Progenitor cell of endocrine pancreas (in vitro differentiated cells): ENCODE data around the gene SOX9. TPM values are rescaled to one million over a fixed set of nuclear protein-coding genes. Genes with fewer than 3 reads are reported as not detected.
A peak's percentile ranks its signal among the peaks of the same experiment; 100 is the strongest.

ENCODE experiments used
- DNase-seq: peaks from one replicate; pipeline ENCODE4 v3.0.0; 2021; ENCODE audit warnings: low spot score; ENCODE audit not compliant: unreplicated experiment
- H3K27ac Mint-ChIP-seq: 2 replicates; pipeline ENCODE4 v1.8.0; 2021; ENCODE audit warnings: mild to moderate bottlenecking, moderate library complexity, mixed read lengths
- H3K27me3 Mint-ChIP-seq: 2 replicates; pipeline ENCODE4 v1.8.0; 2021; ENCODE audit warnings: mixed read lengths
- H3K36me3 Mint-ChIP-seq: 2 replicates; pipeline ENCODE4 v1.8.0; 2022; ENCODE audit warnings: mixed read lengths; ENCODE audit not compliant: insufficient read depth
- H3K4me1 Mint-ChIP-seq: 2 replicates; pipeline ENCODE4 v1.8.0; 2021; ENCODE audit warnings: low read depth, mixed read lengths
- H3K4me3 Mint-ChIP-seq: 2 replicates; pipeline ENCODE4 v1.8.0; 2021; ENCODE audit warnings: low read depth, mild to moderate bottlenecking, moderate library complexity, mixed read lengths
- H3K9me3 Mint-ChIP-seq: 2 replicates; pipeline ENCODE4 v1.8.0; 2021; ENCODE audit warnings: low read depth, mixed read lengths
- CTCF ChIP-seq: fragments of 200-600 bp; sonication (generic); IDR thresholded peaks from one replicate; pipeline ENCODE4 v1.5.0; 2021; ENCODE audit warnings: antibody characterized with exemption, mild to moderate bottlenecking; ENCODE audit not compliant: unreplicated experiment
- total RNA-seq: library from RNA; stranded (reverse); gene quantifications from 2 replicates; pipeline ENCODE4 v1.2.1, GENCODE V29; 2021

Gene SOX9
- total RNA-seq, 1 donor from 2014 or later = 219 TPM

DNA sequence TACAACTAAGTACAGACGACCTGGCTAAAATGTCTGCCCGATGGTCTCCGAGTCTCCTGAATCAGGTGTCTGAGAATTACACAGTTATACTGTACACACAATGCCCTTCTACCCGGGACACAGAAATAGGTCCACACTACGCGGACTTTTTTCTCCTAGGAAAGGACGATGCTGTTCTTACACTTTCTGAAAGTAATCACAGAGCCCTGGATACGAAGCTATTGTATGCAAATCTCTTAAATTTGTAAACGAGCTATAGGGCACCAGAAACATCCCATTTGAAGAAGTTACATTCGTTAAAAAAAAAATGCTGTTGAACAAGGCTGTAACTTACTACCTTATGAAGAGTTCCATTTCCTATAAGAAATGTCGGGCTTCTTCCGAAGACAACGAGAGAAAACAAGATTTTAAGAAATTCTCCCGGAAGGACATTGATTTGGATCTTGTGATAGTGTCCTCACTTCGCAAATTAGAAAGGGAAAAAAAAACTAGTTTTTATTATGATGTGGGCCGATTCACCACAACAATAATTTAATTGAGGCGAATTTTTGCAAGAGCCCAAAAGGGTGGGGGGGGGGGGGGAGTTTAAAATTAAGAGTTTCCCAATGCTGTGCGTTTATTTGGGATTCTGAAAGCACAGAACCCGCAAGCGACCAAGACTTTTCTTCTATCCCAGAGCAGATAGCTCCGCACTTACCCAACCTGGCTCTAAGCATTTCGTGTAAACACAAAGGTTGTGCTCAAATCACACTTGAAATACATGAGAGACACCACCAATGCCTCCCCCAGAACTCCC is 1.5 kb upstream of the SOX9 start:
- Mint-ChIP-seq H3K27me3 (peaks cover 20% of the 10 kb centered on the region), H3K4me1 (peaks cover 43% of the 10 kb centered on the region), H3K36me3 (peaks cover 14% of the 10 kb centered on the region), H3K4me3 (peak overlapping the region; percentile 89), H3K9me3 (no peaks in the 10 kb centered on the region), H3K27ac (peak overlapping the region; percentile 95)
- DNase-seq = no peak
- TF ChIP-seq CTCF = no peak

GRCh38 chr17:72119873-72120641 is 763 bp upstream of the SOX9 start:
- Mint-ChIP-seq H3K27me3 (peaks cover 18% of the 10 kb centered on the region), H3K4me3 (peak overlapping the region; percentile 89), H3K27ac (peak overlapping the region; percentile 95), H3K9me3 (no peaks in the 10 kb centered on the region), H3K36me3 (peaks cover 17% of the 10 kb centered on the region), H3K4me1 (peaks cover 43% of the 10 kb centered on the region)
- no peak for TF ChIP-seq CTCF
- peak; percentile 46 for DNase-seq

- H3K4me1 Mint-ChIP-seq = peaks cover 40% of the 10 kb centered on the region
- peak overlapping the region; percentile 98 for H3K27ac Mint-ChIP-seq
- peak; percentile 38 for DNase-seq
- peak overlapping the region; percentile 89 for H3K4me3 Mint-ChIP-seq
- H3K9me3 Mint-ChIP-seq = no peaks in the 10 kb centered on the region
- TF ChIP-seq CTCF = peak; percentile 16
- peaks cover 8% of the 10 kb centered on the region for H3K27me3 Mint-ChIP-seq
- peaks cover 20% of the 10 kb centered on the region for H3K36me3 Mint-ChIP-seq
Measured at GRCh38 chr17:72121164-72122009, 567 bp downstream of the SOX9 start.

DNA sequence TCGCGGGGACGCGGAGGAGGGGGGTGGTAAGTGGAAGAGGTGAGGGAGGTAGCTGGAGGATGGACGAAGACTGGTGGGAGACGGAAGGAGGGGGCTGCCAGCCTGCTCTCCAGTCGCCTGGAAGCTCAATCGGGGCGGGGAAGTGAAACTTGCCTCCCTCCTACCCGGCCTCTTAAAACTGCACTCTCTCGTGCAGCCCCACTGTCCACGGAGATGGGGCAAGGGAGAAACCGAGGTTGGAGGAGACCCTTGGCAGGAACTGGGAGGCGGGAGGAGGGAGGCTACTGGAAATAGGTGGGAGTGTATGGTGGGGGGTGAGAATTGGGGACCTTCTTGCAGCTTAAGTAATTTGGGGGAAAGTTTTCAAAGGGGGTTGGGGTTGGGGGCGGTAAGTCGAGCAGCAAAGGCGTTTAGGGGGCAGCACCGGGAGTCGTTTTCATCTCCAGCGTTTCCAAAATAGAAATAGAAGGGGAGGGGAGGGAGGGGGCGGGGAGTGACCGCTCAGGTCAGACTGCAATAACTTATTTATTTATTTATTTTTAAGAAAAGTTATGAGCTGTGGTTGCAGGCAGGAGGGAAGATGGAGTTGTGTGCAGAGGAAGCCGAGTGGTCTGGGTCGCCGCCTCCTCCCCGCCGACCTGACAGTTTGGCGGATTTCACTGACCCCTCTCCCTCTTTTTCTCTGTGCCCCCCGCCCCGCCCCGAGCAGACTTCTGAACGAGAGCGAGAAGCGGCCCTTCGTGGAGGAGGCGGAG is 1.4 kb downstream of the SOX9 start:
- peaks cover 2% of the 10 kb centered on the region for H3K27me3 Mint-ChIP-seq
- no peaks in the 10 kb centered on the region for H3K9me3 Mint-ChIP-seq
- peaks cover 40% of the 10 kb centered on the region for H3K4me1 Mint-ChIP-seq
- no peak for TF ChIP-seq CTCF
- H3K27ac Mint-ChIP-seq = peak overlapping the region; percentile 82
- no peak for DNase-seq
- H3K36me3 Mint-ChIP-seq = peaks cover 20% of the 10 kb centered on the region
- peak overlapping the region; percentile 89 for H3K4me3 Mint-ChIP-seq
